Rectal smooth muscle tissue (tissue), 1 donor: Measurements from ENCODE around the gene FMO1.
"Not testable (repeated sequence)": the region's sequence is repeated elsewhere in the genome, so short reads cannot be mapped to it uniquely, and the experiment has no call there.

Experiments
- H3K27ac ChIP-seq: one replicate; pipeline ENCODE4 v1.7.0; 2013; ENCODE audit warnings: low read depth, low read length, inconsistent platforms
- H3K27me3 ChIP-seq: one replicate; pipeline ENCODE4 v1.7.0; 2013; ENCODE audit warnings: low read length; ENCODE audit not compliant: control insufficient read depth, insufficient read depth
- H3K36me3 ChIP-seq: one replicate; pipeline ENCODE4 v1.7.0; 2013; ENCODE audit warnings: low read length; ENCODE audit not compliant: control insufficient read depth, insufficient read depth
- H3K4me1 ChIP-seq: one replicate; pipeline ENCODE4 v1.7.0; 2013; ENCODE audit warnings: low read length; ENCODE audit not compliant: control insufficient read depth, insufficient read depth
- H3K4me3 ChIP-seq: one replicate; pipeline ENCODE4 v1.7.0; 2013; ENCODE audit warnings: low read length
- H3K9ac ChIP-seq: one replicate; pipeline ENCODE4 v1.7.0; 2013; ENCODE audit warnings: low read length

The FMO1 gene

DNA sequence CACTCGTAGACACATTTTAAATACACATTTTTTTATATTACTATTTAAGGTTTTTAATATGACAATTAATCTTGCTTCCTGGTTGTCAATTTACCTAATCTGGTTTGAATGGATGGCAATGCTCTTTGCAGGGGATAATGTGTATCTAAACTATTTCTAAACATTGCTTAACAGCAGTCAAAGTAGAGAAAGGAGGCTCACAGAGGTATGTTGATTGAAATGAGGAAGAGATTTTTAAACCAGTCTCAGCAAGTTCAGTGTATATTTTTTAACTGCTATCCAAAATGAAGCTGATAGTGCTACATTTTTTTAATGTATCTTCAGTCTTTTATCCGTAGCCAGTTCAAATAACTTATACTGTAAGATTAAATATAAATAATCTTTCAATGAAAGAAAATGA, 17.4 kb downstream of the FMO1 start:
- H3K36me3 ChIP-seq, result no peaks in the 10 kb centered on the region
- no peaks in the 10 kb centered on the region for H3K4me1 ChIP-seq
- H3K4me3 ChIP-seq, result no peak overlapping the region
- no peaks in the 10 kb centered on the region for H3K27me3 ChIP-seq
- no peak overlapping the region for H3K9ac ChIP-seq
- no peak overlapping the region for H3K27ac ChIP-seq

- Histone ChIP-seq H3K4me1 (no peaks in the 10 kb centered on the region), H3K27ac (no peak overlapping the region), H3K4me3 (no peak overlapping the region), H3K9ac (no peak overlapping the region), H3K27me3 (no peaks in the 10 kb centered on the region), H3K36me3 (no peaks in the 10 kb centered on the region)
Observed at GRCh38 chr1:171266930-171267329, 18.6 kb downstream of the FMO1 start.

GRCh38 chr1:171267391-171267790, 19.1 kb downstream of the FMO1 start:
- Histone ChIP-seq H3K36me3 (no peaks in the 10 kb centered on the region), H3K4me1 (no peaks in the 10 kb centered on the region), H3K4me3 (no peak overlapping the region), H3K27ac (no peak overlapping the region), H3K27me3 (no peaks in the 10 kb centered on the region), H3K9ac (no peak overlapping the region)

DNA sequence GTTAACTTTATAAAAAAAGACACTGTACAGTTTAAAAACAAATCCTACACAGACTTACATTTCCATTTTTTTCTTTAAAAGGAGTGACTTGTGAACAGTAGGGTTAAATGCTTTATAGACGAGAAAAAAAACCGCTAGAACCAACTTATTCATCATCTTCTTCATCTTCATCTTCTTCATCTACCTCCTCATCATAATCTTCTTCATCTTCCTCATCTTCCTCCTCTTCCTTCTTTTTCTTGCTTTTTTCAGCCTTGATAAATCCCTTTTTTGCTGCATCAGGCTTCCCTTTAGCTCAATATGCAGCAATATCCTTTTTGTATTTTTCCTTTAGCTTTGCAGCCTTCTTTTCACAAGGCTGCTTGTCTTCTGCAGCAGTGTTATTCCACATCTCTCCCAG, 22.5 kb downstream of the FMO1 start:
- H3K9ac ChIP-seq, result no peak overlapping the region
- no peaks in the 10 kb centered on the region for H3K27me3 ChIP-seq
- H3K36me3 ChIP-seq, result no peaks in the 10 kb centered on the region
- no peak overlapping the region for H3K27ac ChIP-seq
- no peak overlapping the region for H3K4me3 ChIP-seq
- H3K4me1 ChIP-seq, result no peaks in the 10 kb centered on the region

- H3K4me1 ChIP-seq, result no peaks in the 10 kb centered on the region
- no peak overlapping the region for H3K4me3 ChIP-seq
- H3K27ac ChIP-seq, result no peak overlapping the region
- H3K27me3 ChIP-seq, result no peaks in the 10 kb centered on the region
- H3K36me3 ChIP-seq, result no peaks in the 10 kb centered on the region
- no peak overlapping the region for H3K9ac ChIP-seq
Observed at GRCh38 chr1:171277534-171277933, 29.2 kb downstream of the FMO1 start.

GRCh38 chr1:171279234-171279633, 30.9 kb downstream of the FMO1 start:
- Histone ChIP-seq H3K9ac (no peak overlapping the region), H3K4me1 (no peaks in the 10 kb centered on the region), H3K27ac (no peak overlapping the region), H3K27me3 (no peaks in the 10 kb centered on the region), H3K4me3 (no peak overlapping the region), H3K36me3 (no peaks in the 10 kb centered on the region)

DNA sequence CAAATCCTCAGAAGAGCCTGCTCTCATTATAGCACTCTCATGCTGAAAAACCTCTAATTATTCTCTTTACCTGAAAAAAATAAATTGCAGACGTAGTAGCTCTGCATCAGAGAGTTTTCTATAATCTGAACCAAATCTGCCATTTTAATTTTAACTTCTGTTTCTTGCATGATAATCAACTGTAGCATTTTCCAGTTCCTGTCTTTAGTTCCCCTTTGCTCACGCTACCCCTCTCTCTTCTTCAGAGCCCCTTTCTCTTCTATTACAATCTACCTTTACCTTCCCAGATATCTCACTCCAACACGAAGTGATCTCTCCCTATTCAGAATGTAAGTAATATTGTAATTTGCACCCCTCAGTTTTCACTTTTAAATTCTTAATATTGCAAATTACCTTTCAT, 31.4 kb downstream of the FMO1 start:
- no peaks in the 10 kb centered on the region for H3K4me1 ChIP-seq
- no peaks in the 10 kb centered on the region for H3K27me3 ChIP-seq
- H3K9ac ChIP-seq, result no peak overlapping the region
- no peak overlapping the region for H3K27ac ChIP-seq
- no peak overlapping the region for H3K4me3 ChIP-seq
- no peaks in the 10 kb centered on the region for H3K36me3 ChIP-seq

DNA sequence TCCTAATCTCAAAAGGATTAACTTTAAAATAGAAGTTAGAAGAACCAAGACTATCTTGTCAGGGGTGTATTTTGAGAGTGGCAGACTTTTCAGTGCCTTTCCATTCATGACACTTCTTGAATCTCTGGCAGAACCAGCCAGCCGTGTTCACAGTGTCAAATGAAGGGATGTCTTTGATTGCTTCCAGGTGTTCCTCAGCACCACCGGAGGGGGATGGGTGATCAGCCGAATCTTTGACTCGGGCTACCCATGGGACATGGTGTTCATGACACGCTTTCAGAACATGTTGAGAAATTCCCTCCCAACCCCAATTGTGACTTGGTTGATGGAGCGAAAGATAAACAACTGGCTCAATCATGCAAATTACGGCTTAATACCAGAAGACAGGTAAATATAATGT, 32.3 kb downstream of the FMO1 start:
- Histone ChIP-seq H3K27ac (no peak overlapping the region), H3K4me1 (no peaks in the 10 kb centered on the region)

DNA sequence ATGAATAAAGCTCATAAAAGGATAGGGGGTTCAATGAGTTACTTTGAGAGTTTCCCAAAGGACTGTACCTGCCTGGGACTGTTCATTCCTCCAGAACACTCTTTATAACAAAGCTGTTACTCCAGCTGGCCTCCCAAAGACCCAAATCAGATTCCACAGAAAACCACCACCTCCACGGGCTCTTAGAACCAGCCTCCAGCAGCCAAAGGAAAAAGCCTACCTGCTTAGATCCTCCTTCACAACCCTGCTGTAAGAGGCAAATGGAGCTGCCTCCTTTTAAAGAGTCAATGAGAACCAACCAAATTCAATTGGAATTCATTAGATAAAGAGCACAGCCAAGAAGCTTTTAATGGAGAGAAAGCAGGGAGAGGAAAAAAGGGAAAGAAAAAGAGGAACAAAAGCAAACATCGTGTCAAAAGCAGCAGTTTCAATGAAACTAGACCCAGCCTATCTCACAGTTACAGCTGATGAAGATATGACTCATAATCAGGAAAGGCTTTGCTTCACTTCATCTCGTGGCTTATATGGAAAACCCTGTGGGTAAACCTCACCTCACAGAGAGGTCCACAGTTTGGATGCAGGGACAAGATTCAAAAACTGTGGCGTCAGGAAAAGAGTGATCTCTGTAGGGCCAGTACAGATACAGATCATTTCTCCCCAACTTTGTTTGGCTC, 37.9 kb downstream of the FMO1 start:
- no peak overlapping the region for H3K27ac ChIP-seq
- no peak overlapping the region for H3K9ac ChIP-seq
- no peaks in the 10 kb centered on the region for H3K4me1 ChIP-seq
- H3K4me3 ChIP-seq, result no peak overlapping the region
- H3K27me3 ChIP-seq, result no peaks in the 10 kb centered on the region
- no peaks in the 10 kb centered on the region for H3K36me3 ChIP-seq

More for the DNA sequence above, 32.3 kb downstream of the FMO1 start:
- Histone ChIP-seq H3K4me3 (no peak overlapping the region), H3K27me3 (no peaks in the 10 kb centered on the region), H3K9ac (no peak overlapping the region), H3K36me3 (no peaks in the 10 kb centered on the region)

- Histone ChIP-seq H3K27me3 (no peaks in the 10 kb centered on the region), H3K9ac (no peak overlapping the region), H3K36me3 (no peaks in the 10 kb centered on the region), H3K4me3 (no peak overlapping the region), H3K27ac (no peak overlapping the region), H3K4me1 (no peaks in the 10 kb centered on the region)
Observed at GRCh38 chr1:171290621-171291020, 42.3 kb downstream of the FMO1 start.

DNA sequence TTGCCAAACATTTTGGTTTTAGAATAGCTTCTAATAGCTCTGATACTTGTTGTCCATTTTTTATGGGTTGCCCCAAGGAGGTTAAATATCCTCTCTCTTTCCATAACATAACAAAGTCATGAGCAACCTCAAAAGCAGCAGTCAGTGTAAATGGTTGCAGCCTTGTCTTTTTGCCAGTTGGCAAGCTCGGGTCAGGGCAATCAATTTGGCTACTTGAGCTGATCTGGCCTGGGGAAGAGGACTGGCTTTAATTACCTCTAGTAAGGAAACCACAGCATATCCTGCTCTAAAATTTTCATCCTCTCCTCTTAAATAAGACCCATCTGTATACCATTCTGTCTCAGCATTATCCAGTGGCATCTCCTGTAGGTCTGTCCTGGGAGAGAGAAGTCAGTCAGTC, 44.5 kb downstream of the FMO1 start:
- no peaks in the 10 kb centered on the region for H3K36me3 ChIP-seq
- no peak overlapping the region for H3K9ac ChIP-seq
- H3K4me3 ChIP-seq, result no peak overlapping the region
- no peaks in the 10 kb centered on the region for H3K27me3 ChIP-seq
- H3K27ac ChIP-seq, result no peak overlapping the region
- H3K4me1 ChIP-seq, result no peaks in the 10 kb centered on the region

DNA sequence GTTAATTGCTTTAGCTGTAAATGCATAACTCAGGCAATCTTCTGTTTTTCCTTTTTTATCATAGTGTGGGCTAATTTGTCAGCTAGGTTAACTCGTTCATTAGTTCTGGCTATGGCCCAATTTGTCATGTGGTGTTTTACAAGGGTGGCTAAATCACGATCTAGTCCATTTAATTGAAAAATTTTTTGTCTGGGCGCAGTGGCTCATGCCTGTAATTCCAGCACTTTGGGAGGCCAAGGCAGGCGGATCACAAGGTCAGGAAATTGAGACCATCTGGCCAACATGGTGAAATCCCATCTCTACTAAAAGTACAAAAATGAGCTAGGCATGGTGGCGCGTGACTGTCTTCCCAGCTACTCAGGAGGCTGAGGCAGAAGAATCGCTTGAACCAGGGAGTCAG, 47.1 kb downstream of the FMO1 start:
- H3K4me1 ChIP-seq, H3K4me3 ChIP-seq, H3K27ac ChIP-seq: not testable (repeated sequence)

GRCh38 chr1:171295821-171296220, 47.5 kb downstream of the FMO1 start:
- no peak overlapping the region for H3K4me3 ChIP-seq
- no peaks in the 10 kb centered on the region for H3K36me3 ChIP-seq
- H3K27ac ChIP-seq, result no peak overlapping the region
- H3K4me1 ChIP-seq, result no peaks in the 10 kb centered on the region
- H3K9ac ChIP-seq, result no peak overlapping the region
- H3K27me3 ChIP-seq, result no peaks in the 10 kb centered on the region

More for the DNA sequence above, 47.1 kb downstream of the FMO1 start:
- H3K9ac ChIP-seq, H3K27me3 ChIP-seq, H3K36me3 ChIP-seq: not testable (repeated sequence)
